ENCODE data around the gene GRK5.

GRK5 gene

GRCh38 chr10:119410361-119411116 lies 203.2 kb downstream of the GRK5 start:
- DNase-seq, result no peak

GRCh38 chr10:119412244-119413092 lies 205.1 kb downstream of the GRK5 start:
- DNase-seq, result no peak

- DNase-seq, result no peak
Measured at GRCh38 chr10:119413093-119413453, 205.7 kb downstream of the GRK5 start.

GRCh38 chr10:119413471-119414080 lies 206.2 kb downstream of the GRK5 start:
- DNase-seq, result no peak

- DNase-seq, result no peak
Measured at GRCh38 chr10:119414081-119414611, 206.8 kb downstream of the GRK5 start.

- no peak for DNase-seq
Measured at GRCh38 chr10:119415121-119415520, 207.8 kb downstream of the GRK5 start.

- DNase-seq, result no peak
Measured at GRCh38 chr10:119415536-119416503, 208.4 kb downstream of the GRK5 start.

- peak; percentile 16 for DNase-seq
Measured at GRCh38 chr10:119416855-119417254, 209.5 kb downstream of the GRK5 start.

GRCh38 chr10:119417852-119418251 lies 210.5 kb downstream of the GRK5 start:
- no peak for DNase-seq

- DNase-seq, result no peak
Measured at GRCh38 chr10:119418362-119418761, 211.0 kb downstream of the GRK5 start.

- no peak for DNase-seq
Measured at GRCh38 chr10:119419931-119420330, 212.6 kb downstream of the GRK5 start.

- DNase-seq, result no peak
Measured at GRCh38 chr10:119420950-119421875, 213.8 kb downstream of the GRK5 start.

GRCh38 chr10:119421891-119422681 lies 214.7 kb downstream of the GRK5 start:
- no peak for DNase-seq

- DNase-seq, result no peak
Measured at GRCh38 chr10:119422682-119423509, 215.5 kb downstream of the GRK5 start.

GRCh38 chr10:119423510-119424257 lies 216.3 kb downstream of the GRK5 start:
- no peak for DNase-seq

GRCh38 chr10:119424258-119424975 lies 217.0 kb downstream of the GRK5 start:
- no peak for DNase-seq

- DNase-seq, result no peak
Measured at GRCh38 chr10:119425102-119425880, 217.9 kb downstream of the GRK5 start.
